DMS 273 (cell line): ENCODE measurements around the gene ATXN10.
"Not testable (repeated sequence)": the region's sequence is repeated elsewhere in the genome, so short reads cannot be mapped to it uniquely, and the experiment has no call there.

Experiments
- DNase-seq: peaks from one replicate; lab custom pipeline; 2025; ENCODE audit not compliant: unreplicated experiment; lab: John Stamatoyannopoulos, UW

ATXN10 gene

DNA sequence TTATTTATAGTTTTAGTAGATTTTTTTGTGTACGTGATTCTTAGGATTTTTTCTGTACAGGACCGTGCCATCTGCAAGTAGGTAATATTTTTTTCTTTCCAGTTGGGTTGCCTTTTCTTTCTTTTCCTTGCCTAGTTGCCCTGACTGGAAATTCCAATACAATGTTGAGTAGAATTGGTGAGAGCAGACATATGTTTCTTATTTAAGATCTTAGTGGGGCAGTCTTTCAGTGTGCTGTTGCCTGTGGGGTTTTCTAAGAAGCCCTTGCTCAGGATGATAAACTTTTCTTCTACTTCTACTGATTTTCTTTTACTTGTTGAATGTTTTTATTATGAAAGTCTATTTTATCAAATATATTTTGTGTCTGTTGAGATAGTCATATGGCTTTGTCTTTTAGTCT is 33.0 kb downstream of the ATXN10 start:
- DNase-seq, result no peak

DNA sequence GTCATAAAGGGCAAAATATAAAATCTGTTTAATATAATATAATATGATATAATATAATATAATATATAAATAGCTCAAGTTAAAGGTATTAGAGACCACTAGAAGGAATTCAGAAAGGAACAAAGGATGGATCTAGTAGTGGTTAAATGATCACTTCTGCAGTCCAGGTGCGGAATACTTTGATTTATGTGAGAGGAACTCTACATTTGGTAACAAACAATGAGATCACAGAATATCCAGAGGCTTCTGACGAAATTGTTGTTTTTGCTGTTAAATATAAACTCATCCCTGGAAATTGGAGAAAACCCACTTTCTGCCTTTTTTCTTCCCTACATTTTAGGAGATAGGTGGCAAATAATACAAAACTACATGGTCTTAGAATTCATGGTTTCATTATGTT is 36.0 kb downstream of the ATXN10 start:
- no peak for DNase-seq

DNA sequence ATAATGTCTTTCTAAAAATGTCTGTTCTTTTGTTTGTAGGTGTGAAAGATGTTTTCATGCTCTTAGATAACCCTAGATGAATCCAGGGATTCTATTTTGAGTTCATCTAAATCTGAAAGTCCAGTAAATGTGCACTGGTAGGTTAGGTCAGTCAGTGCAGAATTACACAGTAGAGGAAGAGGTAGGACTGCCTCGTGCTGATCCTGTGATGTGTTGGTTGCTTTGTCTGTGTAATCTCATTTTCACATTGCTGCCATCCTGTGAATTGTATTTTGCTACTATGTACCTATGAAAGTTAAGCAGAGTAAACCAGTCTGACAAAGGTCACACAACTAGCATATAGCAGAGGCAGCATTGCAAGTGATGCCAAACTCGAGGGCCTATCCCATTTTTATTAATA is 36.5 kb downstream of the ATXN10 start:
- no peak for DNase-seq

DNA sequence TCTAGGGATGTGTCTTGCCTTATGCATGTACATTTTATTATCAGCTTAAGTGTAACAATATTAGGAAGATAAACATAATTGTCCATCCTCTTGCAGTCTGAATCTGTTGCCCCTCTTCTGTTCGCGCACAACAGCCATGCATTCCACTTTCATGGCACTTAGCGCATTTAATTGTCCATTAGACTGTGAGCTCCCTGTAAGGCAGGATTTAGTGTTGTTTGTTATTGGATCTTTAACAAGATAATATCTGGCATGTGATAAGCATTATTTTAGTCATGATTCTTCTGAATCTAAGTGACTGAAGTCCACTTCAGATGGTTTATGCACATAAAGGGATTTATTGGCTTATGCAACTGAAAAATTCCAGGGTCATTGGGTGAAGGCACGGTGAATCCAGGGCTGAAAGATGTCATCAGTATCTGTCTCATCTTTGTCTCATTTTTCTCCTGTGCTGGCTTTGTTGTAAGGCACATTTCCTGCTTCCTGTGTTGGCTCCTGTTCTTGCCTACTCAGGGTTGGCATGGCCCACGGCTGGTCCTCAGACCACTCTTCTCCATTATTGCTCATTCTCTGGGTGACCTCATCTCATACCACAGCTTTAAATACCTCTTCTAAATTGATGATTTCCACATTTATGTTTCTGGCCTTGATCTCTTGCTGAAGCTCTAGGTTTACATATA is 37.6 kb downstream of the ATXN10 start:
- no peak for DNase-seq

DNA sequence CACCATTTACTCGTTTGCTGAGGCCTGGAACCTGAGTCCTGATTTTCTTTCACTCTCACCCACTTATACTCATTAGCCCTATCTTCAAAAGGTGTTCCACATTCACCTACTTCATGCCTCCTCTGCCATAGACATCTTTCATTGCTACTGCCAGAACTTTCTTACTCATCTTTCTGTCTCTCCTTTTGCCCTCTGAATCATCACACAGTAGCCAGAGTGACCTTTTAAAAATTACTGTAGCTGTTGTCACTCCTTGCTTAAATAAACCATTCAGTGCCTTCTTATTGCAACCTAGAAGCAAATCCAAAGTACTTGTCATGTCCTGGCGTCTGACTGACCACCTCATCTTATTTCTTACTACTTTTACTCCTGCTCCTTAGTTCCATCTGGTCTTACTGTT is 38.2 kb downstream of the ATXN10 start:
- DNase-seq, result no peak

DNA sequence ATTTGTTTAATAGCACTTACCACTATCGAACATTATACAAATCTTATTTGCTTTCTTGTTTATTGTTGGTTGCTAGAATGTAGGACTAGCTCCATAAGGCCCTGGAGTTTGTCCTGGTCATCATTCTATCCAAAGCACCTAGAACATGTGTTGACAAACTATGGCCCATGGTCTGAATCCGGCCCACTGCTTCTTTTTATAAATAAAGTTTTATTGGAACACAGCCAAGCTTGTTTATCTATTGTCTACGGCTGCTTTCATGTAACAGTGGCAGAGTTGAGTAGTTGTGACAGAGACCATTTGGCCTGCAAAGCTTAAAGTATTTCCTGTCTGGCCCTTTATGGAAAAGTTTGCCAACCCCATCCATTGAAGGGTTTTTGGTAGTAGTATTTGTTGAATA is 38.8 kb downstream of the ATXN10 start:
- DNase-seq, result no peak

DNA sequence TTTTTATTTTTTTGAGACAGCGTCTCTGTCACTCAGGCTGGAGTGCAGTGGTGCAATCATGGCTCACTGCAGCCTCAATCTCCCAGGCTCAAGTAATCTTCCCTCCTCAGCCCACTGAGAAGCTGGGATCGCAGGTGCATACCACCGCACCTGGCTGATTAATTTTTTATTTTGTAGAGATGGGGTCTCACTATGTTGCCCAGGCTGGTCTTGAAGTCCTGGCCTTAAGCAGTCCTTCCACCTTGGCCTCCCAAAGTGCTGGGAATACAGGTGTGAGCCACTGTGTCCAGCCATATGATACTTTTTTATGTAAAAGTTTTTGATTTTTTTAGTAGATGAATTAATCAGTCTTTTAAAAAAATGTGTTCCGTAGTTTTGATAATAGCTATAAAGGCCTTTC is 42.8 kb downstream of the ATXN10 start:
- DNase-seq, result not testable (repeated sequence)

DNA sequence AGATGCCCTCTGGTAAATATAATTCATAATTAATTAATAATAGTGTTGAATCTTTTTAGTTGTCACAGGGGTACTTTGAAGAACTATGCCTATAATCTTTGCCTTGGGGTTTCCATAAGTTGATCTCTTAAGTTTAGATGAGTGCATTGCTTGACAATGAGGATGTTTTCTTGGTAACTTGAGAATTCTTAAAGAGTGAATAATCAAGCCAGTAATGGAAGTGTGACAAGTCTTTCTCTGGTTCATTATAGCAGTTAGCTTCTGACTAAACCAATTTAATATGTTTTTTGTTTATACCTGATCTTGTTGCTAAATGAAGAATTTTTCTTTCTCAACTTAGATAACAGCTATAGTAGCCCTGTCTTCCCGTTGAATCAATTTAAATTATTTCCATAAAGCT is 46.2 kb downstream of the ATXN10 start:
- no peak for DNase-seq

DNA sequence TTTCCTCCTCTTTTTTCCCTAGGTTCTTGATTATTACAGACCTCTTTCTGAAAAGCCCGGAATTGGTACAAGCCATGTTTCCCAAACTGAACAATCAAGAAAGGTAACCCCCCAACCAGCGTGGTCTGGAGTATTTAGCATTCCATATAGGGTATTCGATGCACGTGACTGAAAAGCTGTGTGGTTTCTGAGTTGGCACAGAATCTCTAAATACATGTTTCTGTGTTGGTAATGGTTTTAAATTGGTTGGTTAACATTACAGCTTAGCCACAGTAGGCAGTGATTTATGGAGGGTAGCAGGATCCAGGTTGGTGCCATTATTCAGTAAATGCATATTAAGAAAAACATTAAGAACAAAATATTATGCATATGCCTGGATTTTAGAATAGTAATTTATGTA is 46.8 kb downstream of the ATXN10 start:
- DNase-seq, result no peak

DNA sequence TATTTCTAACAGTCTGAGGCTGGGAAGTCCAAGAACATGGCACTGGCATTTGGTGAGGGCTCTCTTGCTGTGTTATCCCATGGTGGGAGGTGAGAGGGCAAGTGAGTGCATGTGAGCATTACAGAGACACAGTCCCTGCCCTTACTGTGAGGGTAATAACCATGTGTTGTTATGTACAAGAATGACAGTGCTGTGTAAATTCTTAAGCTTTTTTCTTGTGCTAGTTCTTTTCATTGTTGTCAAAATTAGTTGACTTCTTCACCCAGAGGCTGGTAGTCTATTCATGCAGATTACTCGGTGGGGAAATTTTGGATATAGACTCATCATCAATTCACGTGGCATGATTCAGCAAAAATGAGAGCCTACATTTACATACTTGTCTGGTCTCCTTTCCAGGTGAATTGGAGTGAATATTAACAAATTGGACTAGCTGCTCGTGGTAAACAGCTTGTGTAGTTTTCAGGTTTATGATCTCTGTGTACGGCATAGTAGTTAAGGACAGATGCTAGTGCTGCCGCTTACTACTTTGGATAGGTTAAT is 49.3 kb downstream of the ATXN10 start:
- DNase-seq, result no peak

DNA sequence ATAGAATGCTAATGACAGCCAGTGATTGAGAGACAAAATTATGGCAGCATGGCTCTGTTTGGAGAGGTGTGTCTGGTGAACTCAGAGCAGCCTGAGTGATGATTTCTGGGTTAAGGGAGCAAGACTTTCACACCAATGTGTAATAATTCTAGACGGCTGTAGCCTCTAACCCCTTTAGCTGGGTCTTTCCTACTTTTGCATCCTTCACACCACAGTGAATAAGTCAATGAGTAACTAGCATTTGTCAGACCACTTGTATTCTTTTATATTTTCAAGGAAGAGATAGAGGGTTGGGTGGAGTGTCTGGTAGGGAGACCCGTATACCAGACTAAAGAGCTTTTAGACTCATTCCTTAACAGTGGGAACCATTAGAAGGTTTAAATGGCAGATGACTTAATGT is 50.4 kb downstream of the ATXN10 start:
- no peak for DNase-seq

DNA sequence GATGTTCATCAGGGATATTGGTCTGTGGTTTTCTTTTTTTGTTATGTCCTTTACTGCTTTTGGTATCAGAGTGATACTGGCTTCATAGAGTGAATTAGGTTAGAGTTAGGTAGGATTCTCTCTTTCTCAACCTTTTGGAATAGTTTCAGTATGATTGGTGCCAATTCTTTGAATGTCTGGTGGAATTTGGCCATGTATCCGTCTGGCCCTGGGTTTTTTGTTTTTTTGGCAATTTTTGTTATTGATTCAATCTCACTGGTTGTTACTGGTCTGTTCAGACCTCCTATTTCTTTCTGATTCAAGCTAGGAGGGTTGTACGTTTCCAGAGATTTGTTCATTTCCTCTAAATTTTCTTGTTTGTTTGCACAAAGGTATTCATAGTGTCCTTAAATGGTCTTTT is 54.4 kb downstream of the ATXN10 start:
- no peak for DNase-seq

DNA sequence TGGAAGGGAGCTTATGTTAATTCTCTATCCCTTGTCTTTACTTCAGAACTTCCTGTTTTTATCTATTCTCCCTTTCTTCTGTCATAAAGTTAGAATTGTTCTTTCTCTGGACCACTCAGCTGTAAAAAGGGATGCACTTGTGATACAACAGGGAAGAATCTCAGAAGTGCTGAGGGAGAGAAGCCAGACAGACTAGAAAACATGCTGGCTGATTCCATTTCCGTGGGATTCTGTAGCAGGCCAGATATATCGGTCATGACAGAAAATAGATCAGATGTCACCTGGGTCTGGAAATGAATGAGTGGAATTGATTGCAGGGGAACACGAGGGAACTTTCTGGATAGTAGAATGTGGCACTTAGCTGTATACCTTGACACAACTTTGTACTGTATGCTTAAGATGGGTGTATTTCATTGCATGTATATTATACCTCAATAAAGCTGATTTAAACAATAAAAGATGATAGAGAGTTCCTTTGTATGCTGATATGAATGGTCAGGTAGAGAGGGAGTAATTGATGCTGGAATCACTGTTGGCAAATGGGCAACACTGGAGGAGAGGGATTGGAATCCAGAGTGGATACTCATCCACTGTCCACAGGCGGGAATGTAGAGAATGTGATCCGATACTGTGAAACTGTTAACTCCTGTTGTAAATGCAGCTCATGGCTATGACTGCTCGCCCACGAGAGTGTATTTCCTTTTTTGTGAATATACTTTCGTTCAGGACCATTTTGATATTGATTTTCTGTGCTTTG is 59.6 kb downstream of the ATXN10 start:
- DNase-seq, result no peak

DNA sequence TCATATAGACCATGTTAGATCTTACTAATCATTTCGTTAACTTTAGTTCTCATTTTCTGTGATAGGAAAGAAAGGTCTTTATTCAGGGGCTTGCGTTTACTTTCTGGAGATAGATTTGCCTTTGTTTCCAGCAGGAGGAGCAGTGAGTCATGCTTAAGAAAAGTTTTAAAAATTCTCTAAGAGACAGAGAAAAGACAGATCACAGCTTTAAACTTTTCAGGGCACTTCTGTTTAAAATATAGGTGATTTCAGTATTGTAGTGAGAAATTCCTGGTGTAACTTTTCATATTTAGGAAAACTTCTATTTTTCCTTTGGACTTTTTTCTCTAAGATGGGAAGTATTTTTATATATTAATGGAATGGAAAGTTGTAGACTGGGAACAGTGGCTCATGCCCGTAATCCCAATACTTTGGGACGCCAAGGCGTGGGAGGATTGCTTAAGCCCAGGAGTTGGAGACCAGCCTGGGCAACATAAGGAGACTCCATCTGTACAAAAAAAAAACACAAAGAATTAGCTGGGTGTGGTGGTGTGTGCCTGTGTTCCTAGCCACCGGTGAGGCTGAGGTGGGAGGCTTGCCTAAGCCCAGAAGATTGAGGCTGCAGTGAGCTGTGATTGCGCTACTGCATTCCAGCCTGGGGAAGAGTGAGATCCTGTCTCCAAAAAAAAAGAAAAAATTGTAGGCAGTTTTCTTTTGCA is 60.3 kb downstream of the ATXN10 start:
- peak; percentile 45 for DNase-seq

DNA sequence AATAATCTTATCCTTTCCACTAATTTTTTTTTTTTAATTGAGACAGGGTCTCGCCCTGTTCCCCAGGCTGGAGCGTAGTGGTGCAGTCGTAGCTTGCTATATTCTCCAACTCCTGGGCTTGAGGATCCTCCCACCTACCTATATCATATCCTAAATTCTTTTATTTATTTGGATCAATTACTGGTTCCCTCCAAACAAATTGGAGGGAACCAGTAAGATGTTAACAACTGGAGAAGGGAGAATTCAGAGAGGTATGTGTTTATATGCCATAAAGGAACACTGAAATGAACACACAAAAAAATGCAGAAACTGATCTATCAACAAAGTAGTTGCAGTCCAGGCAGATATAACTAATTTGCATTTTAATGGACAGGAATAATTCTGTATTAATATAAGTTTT is 63.6 kb downstream of the ATXN10 start:
- DNase-seq, result no peak

DNA sequence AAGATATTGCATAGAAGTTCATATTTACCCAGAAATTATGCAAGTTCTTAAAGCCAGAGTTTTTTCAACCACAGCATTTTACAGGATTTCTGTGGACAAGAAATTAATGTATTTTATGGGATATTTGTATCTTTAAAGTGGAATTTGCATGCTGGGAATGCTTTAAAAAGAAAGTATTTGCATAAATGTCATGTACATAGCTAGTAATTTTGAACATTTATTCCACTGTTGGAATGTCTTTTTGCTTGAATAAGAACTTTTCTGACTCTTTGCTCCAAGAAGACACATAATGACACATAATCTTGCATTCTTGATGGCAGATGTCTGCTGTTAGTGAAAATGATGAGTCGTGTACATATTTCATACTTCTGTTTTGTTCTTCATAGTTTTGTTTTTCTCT is 66.6 kb downstream of the ATXN10 start:
- no peak for DNase-seq

DNA sequence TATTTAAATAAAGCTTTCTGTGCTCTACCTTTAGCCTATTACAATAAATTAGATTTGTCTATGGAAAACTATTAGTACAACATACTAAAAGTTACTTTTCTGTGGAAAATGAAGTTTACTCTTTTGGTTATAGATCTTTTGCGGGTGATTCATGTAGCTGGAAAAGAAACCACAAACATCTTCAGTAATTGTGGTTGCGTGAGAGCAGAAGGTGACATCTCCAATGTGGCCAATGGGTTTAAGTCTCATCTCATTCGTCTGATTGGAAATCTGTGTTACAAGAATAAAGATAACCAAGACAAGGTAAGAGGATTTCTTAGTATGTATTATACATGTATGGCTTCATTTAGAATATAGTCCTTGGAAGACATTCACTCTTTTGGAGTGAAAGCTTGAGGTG is 68.6 kb downstream of the ATXN10 start:
- no peak for DNase-seq

DNA sequence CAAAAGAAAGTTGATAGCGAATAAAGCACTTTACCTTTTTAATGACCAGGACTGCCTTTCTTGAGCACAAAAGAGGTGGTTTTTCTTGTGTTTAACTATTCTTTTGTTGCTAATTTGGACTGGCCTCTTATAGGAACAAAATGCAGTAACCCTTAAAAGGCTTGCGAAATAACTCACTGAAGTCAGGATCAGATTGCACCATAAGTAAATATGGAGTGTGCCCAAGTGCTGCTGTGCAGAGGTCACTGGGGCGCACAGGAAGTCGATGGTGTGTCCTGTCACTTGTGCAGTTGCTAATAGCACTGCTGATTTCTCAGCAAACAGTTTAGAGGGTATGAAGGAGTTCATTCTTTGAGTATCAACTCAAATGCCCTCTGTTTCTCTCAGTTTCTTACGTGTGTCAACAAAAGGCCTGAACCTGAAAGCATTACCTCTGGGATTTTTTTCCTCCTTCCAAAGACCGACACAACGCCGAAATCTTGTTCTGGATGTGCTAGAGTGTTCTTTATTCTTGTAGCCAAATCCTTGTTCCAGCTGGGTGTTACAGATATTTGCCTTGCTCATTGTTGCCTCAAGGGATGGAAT is 71.3 kb downstream of the ATXN10 start:
- DNase-seq, result no peak

DNA sequence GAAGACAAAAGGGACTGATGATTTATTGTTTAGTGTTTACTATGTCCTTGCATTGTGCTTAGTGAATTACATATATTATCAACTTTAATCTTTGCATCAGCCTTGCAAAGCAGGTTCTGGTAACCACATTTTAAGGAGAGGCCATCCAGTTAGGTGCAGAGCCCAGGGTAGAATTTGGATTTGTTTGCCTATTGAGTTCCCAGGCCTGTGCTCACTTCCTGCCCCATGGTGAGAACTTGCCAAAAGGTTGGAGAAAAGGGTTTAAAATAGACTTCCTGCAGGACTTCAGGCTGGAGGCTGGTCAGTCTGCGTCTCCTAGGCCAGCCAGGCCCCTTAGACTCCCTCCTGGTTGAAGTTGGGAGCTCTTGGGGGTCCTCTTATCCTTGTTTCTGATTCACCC is 72.1 kb downstream of the ATXN10 start:
- DNase-seq, result no peak

DNA sequence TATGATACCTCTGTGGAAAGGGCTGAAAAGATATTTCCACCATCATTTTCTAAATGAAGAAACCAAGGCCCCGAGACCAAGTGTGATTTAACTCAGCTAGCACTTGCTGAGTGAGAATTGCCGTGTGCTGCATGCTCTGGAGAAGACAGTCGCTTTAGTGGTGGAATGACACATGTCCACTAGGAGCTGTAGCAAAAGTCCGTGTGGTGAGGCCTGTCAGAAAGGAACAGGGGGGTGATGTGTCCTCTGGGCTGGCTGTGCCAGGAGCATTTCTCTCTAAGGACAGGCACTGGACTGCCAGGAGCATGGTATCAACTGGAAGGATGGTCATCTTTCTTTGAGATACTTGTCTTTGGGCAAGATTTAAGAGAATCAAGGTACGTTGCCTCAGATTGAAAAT is 72.8 kb downstream of the ATXN10 start:
- no peak for DNase-seq

DNA sequence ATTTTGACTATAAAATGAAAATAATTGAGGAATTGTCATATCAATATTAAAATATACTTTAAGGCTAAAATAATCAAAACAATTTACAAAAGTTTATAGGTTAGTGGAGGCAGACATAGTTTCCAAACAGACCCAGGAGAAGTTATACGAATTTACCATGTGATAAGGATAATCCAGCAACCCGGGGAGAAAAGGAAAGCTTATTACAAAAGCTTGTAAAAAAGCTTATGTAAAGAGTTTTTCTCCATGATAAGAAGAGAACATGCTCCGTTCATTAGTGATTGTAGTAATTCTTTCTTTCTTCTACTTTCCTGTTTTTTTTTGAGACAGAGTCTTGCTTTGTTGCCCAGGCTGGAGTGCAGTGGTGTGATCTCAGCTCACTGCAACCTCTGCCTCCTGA is 79.0 kb downstream of the ATXN10 start:
- DNase-seq, result no peak

DNA sequence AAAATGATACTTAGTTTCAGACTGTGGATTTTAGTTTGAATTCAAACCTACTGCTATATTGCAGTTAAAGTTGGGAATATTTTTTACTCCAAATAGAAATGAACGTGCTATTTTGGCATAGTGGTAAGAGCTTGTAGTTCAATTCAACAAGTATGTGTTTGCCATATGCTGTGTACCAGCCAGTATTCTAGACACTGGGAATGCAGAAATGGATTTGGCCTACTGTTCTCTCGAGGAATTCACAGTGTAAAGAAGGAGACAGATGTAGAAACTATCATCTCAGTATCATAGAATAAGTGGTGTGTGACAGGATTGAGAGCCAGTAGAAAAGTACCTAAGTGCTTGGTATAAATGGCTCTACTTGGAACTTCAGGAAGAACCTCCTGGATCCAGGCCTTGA is 80.4 kb downstream of the ATXN10 start:
- no peak for DNase-seq
